ENCODE measurements around the gene RDH5. TPM values are rescaled to one million over a fixed set of nuclear protein-coding genes. Genes with fewer than 3 reads are reported as not detected.
"Not testable (repeated sequence)": the region's sequence is repeated elsewhere in the genome, so short reads cannot be mapped to it uniquely, and the experiment has no call there.

RDH5 gene
- total RNA-seq, 1 donor from 2014 or later = 11.1 TPM

- no peak overlapping the region for H3K4me3 ChIP-seq
- no peaks in the 10 kb centered on the region for H3K27me3 ChIP-seq (ENCODE audit: low read depth)
- ATAC-seq (no peak), DNase-seq (no peak)
- peaks cover 7% of the 10 kb centered on the region for H3K36me3 ChIP-seq
- TF ChIP-seq CTCF (IDR thresholded peaks at IDR 0.05) = no peak
- H3K9me3 ChIP-seq = no peaks in the 10 kb centered on the region
- intact Hi-C loops (cut with DNase I) = loop anchor here (10.0 kb wide), 1 partner anchor 188 kb away; the partner anchor contains the start of gene DGKA
- no peak overlapping the region for H3K27ac ChIP-seq
- peaks cover 14% of the 10 kb centered on the region for H3K4me1 ChIP-seq
Observed at GRCh38 chr12:55746174-55746912, 26.1 kb downstream of the RDH5 start.

- Histone ChIP-seq H3K4me3 (no peak overlapping the region), H3K4me1 (peaks cover 14% of the 10 kb centered on the region), H3K27ac (no peak overlapping the region), H3K9me3 (no peaks in the 10 kb centered on the region), H3K27me3 (ENCODE audit: low read depth) (no peaks in the 10 kb centered on the region), H3K36me3 (peaks cover 12% of the 10 kb centered on the region)
- no peak for DNase-seq
- no peak for ATAC-seq
- intact Hi-C loops (cut with DNase I) = loop anchor here (10.0 kb wide), 1 partner anchor 188 kb away; the partner anchor contains the start of gene DGKA
- no peak for TF ChIP-seq CTCF (IDR thresholded peaks at IDR 0.05)
Observed at GRCh38 chr12:55746913-55747231, 26.7 kb downstream of the RDH5 start.

- H3K4me3 ChIP-seq = no peak overlapping the region
- ATAC-seq (no peak), DNase-seq (no peak)
- intact Hi-C loops (cut with DNase I) = loop anchor here (10.0 kb wide), 1 partner anchor 186 kb away; the partner anchor contains the start of gene DGKA
- no peak overlapping the region for H3K27ac ChIP-seq
- no peak for TF ChIP-seq CTCF (IDR thresholded peaks at IDR 0.05)
- no peaks in the 10 kb centered on the region for H3K27me3 ChIP-seq (ENCODE audit: low read depth)
- H3K36me3 ChIP-seq = peaks cover 27% of the 10 kb centered on the region
- H3K9me3 ChIP-seq = no peaks in the 10 kb centered on the region
- H3K4me1 ChIP-seq = peaks cover 10% of the 10 kb centered on the region
Observed at GRCh38 chr12:55748230-55748993, 28.2 kb downstream of the RDH5 start.

- no peak for TF ChIP-seq CTCF (IDR thresholded peaks at IDR 0.05)
- intact Hi-C loops (cut with DNase I) = no loop called here
- Histone ChIP-seq H3K27ac (no peak overlapping the region), H3K4me1 (no peaks in the 10 kb centered on the region), H3K36me3 (peaks cover 94% of the 10 kb centered on the region), H3K9me3 (no peaks in the 10 kb centered on the region), H3K4me3 (no peak overlapping the region), H3K27me3 (ENCODE audit: low read depth) (no peaks in the 10 kb centered on the region)
- ATAC-seq = no peak
- DNase-seq = no peak
Observed at GRCh38 chr12:55755246-55755645, 35.1 kb downstream of the RDH5 start.

GRCh38 chr12:55757701-55758100, 37.5 kb downstream of the RDH5 start:
- no peaks in the 10 kb centered on the region for H3K9me3 ChIP-seq
- H3K27me3 ChIP-seq (ENCODE audit: low read depth) = no peaks in the 10 kb centered on the region
- no peak for TF ChIP-seq CTCF (IDR thresholded peaks at IDR 0.05)
- H3K27ac ChIP-seq = no peak overlapping the region
- H3K4me1 ChIP-seq = no peaks in the 10 kb centered on the region
- ATAC-seq (no peak), DNase-seq (no peak)
- peaks cover 86% of the 10 kb centered on the region for H3K36me3 ChIP-seq
- no peak overlapping the region for H3K4me3 ChIP-seq
- intact Hi-C loops (cut with DNase I) = no loop called here

- ATAC-seq = not testable (repeated sequence)
Observed at GRCh38 chr12:55758575-55758974, 38.4 kb downstream of the RDH5 start.

More at GRCh38 chr12:55758575-55758974, 38.4 kb downstream of the RDH5 start:
- DNase-seq; H3K4me3 ChIP-seq; H3K27ac ChIP-seq; intact Hi-C loops (cut with DNase I); H3K9me3 ChIP-seq; H3K4me1 ChIP-seq; H3K27me3 ChIP-seq (ENCODE audit: low read depth): not testable (repeated sequence)
- H3K36me3 ChIP-seq = peaks cover 86% of the 10 kb centered on the region

Measured in lower lobe of right lung (tissue), 2 donors.